Measurements from ENCODE around the gene FGF13.

FGF13 gene

DNA sequence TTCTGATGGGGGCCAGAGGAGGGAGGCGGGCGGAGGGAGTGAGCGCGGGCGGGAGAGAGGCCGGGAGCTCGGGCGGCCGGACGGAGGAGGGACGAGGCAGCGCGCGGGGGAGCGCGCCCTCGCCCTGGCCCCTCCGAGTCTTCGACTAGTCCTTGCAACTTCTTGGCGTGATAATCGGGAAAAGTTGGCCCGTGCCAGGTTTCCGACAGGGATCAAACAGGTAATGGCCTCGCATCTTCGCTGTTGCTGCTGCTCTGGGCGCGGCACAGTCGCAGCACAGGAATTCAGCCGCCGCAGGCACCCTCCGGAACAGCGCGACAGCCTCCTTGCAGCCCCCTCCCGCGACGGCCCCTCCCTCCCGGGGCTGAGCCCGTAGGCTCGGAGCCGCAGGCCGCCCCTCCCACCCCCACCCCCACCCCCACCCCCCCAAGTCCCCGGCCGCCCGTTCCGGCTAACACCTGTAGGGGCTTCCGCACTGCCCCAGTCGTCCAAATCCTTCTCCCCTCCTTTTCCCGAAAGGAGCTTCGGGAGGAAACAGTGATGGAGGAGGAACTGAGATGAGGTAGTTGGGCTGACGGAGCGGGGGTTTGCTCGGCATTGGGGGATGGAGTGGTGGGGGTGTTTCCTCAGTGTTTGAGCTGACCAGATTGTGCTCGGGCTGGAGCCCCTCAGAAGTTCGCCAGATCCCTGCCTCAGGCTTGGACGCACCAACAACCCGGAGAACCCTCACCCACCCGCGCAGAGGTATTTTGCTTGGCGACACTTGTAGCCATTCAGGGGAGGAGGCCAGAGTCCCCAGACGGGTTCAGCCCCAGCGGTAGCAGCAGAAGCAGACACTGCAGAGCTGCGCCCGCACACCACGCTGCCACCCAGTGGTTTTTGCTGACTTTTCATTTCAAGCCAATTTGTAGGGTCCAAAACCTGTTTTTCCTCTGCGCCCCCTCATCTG lies at the start of gene FGF13:
FGF13 (minus strand) TSS at position 319 of the 949 bp plus-strand sequence. CDS start 714 bp downstream, outside the sequence.
- no peak within 1 kb of the TSS for H3K27ac ChIP-seq (ENCODE audit: poor library complexity, severe bottlenecking)
- H3K4me1 ChIP-seq (ENCODE audit: insufficient read depth, poor library complexity, severe bottlenecking) = no peaks in the 10 kb centered on the region
- ATAC-seq (ENCODE audit: low read depth) (0 out of 3 replicates have a peak, but pooled peaks have one; percentile 40), DNase-seq (ENCODE audit: low spot score) (no peak)
- TF ChIP-seq, protein P1, sequence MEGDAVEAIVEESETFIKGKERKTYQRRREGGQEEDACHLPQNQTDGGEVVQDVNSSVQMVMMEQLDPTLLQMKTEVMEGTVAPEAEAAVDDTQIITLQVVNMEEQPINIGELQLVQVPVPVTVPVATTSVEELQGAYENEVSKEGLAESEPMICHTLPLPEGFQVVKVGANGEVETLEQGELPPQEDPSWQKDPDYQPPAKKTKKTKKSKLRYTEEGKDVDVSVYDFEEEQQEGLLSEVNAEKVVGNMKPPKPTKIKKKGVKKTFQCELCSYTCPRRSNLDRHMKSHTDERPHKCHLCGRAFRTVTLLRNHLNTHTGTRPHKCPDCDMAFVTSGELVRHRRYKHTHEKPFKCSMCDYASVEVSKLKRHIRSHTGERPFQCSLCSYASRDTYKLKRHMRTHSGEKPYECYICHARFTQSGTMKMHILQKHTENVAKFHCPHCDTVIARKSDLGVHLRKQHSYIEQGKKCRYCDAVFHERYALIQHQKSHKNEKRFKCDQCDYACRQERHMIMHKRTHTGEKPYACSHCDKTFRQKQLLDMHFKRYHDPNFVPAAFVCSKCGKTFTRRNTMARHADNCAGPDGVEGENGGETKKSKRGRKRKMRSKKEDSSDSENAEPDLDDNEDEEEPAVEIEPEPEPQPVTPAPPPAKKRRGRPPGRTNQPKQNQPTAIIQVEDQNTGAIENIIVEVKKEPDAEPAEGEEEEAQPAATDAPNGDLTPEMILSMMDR (IDR thresholded peaks at IDR 0.05; ENCODE audit: poor library complexity, severe bottlenecking) = peak; percentile 6
- H3K27me3 ChIP-seq (ENCODE audit: insufficient read depth, poor library complexity, severe bottlenecking) = peaks cover 13% of the 10 kb centered on the region
- no peak within 1 kb of the TSS for H3K4me3 ChIP-seq (ENCODE audit: severe bottlenecking)
- H3K36me3 ChIP-seq (ENCODE audit: low read depth) = no peaks in the 10 kb centered on the region
- no peaks in the 10 kb centered on the region for H3K9me3 ChIP-seq (ENCODE audit: severe bottlenecking)

GRCh38 chrX:138759217-138759943 lies 47.9 kb upstream of the FGF13 start:
- H3K4me3 ChIP-seq (ENCODE audit: severe bottlenecking) = no peak overlapping the region
- no peaks in the 10 kb centered on the region for H3K9me3 ChIP-seq (ENCODE audit: severe bottlenecking)
- H3K36me3 ChIP-seq (ENCODE audit: low read depth) = no peaks in the 10 kb centered on the region
- no peak overlapping the region for H3K27ac ChIP-seq (ENCODE audit: poor library complexity, severe bottlenecking)
- TF ChIP-seq, protein P1 (IDR thresholded peaks at IDR 0.05; ENCODE audit: poor library complexity, severe bottlenecking) = no peak
- H3K27me3 ChIP-seq (ENCODE audit: insufficient read depth, poor library complexity, severe bottlenecking) = no peaks in the 10 kb centered on the region
- H3K4me1 ChIP-seq (ENCODE audit: insufficient read depth, poor library complexity, severe bottlenecking) = no peaks in the 10 kb centered on the region
- no peak for DNase-seq (ENCODE audit: low spot score)
- ATAC-seq (ENCODE audit: low read depth) = no peak

DNA sequence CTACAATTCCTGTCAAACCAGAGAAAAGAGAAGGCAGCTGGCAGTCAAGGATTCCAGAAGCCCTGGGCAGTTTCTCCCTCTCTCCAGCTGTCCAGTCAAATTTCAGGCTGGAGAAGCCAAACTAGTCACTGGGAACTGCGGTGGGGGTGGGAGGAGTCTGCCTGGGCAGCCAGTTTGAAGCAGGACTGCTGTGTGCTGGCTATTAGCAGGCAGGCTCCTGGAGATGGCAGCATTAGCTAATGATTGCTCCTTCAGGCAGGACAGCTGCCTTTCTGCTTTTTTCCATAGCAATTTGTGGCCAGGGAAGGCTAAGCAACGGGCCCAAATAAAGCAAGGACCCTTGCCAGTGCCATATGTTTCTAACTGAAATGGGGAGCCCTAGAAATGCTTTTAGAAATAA lies 44.7 kb upstream of the FGF13 start:
- H3K27ac ChIP-seq (ENCODE audit: poor library complexity, severe bottlenecking) = no peak overlapping the region
- no peaks in the 10 kb centered on the region for H3K27me3 ChIP-seq (ENCODE audit: insufficient read depth, poor library complexity, severe bottlenecking)
- TF ChIP-seq, protein P1 (IDR thresholded peaks at IDR 0.05; ENCODE audit: poor library complexity, severe bottlenecking) = no peak
- H3K4me1 ChIP-seq (ENCODE audit: insufficient read depth, poor library complexity, severe bottlenecking) = no peaks in the 10 kb centered on the region
- H3K4me3 ChIP-seq (ENCODE audit: severe bottlenecking) = no peak overlapping the region
- ATAC-seq (ENCODE audit: low read depth) (peak; percentile 61; the same call in 1 of the 3 replicates), DNase-seq (ENCODE audit: low spot score) (no peak)
- no peaks in the 10 kb centered on the region for H3K36me3 ChIP-seq (ENCODE audit: low read depth)
- no peaks in the 10 kb centered on the region for H3K9me3 ChIP-seq (ENCODE audit: severe bottlenecking)

DNA sequence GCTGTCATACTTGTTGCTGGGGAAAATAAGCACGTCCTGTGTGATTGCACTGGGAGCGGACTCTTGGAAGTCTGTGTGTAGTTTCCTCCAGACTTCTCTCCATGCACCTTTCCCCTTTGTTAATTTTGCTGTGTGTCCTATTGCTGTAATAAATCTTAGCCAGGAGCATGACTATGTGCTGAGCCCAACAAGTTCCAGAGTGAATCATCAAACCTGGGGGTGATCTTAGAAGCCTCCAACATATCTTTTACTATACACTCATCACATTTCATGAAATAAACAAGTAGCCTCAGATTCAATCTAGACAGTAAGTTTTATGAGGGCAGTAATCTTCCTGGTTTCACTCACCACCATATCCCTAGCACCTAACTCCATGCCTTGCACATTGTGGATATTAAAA lies 43.3 kb upstream of the FGF13 start:
- Histone ChIP-seq H3K9me3 (ENCODE audit: severe bottlenecking) (no peaks in the 10 kb centered on the region), H3K27me3 (ENCODE audit: insufficient read depth, poor library complexity, severe bottlenecking) (no peaks in the 10 kb centered on the region), H3K27ac (ENCODE audit: poor library complexity, severe bottlenecking) (no peak overlapping the region), H3K4me3 (ENCODE audit: severe bottlenecking) (no peak overlapping the region), H3K36me3 (ENCODE audit: low read depth) (no peaks in the 10 kb centered on the region), H3K4me1 (ENCODE audit: insufficient read depth, poor library complexity, severe bottlenecking) (no peaks in the 10 kb centered on the region)
- ATAC-seq (ENCODE audit: low read depth) (no peak; the same call in 2 of the 3 replicates), DNase-seq (ENCODE audit: low spot score) (no peak)
- TF ChIP-seq, protein P1 (IDR thresholded peaks at IDR 0.05; ENCODE audit: poor library complexity, severe bottlenecking) = no peak
